NCI-H1436 treated with DMSO at 0.1 percent for 48 hours (cell line): ENCODE measurements around the gene ABR.
"Not testable (repeated sequence)": the region's sequence is repeated elsewhere in the genome, so short reads cannot be mapped to it uniquely, and the experiment has no call there.

Source experiments
- DNase-seq: peaks from one replicate; lab custom pipeline; 2025; lab: John Stamatoyannopoulos, UW

Gene ABR

GRCh38 chr17:1173432-1174262, 6.1 kb downstream of the ABR start:
- no peak for DNase-seq

- no peak for DNase-seq
Observed at GRCh38 chr17:1171953-1172352, 7.8 kb downstream of the ABR start.

- DNase-seq = no peak
Observed at GRCh38 chr17:1170739-1171138, 9.0 kb downstream of the ABR start.

- DNase-seq = no peak
Observed at GRCh38 chr17:1169929-1170312, 9.9 kb downstream of the ABR start.

GRCh38 chr17:1169221-1169928, 10.4 kb downstream of the ABR start:
- no peak for DNase-seq

GRCh38 chr17:1168533-1169220, 11.1 kb downstream of the ABR start:
- no peak for DNase-seq

GRCh38 chr17:1166276-1166675, 13.5 kb downstream of the ABR start:
- no peak for DNase-seq

- DNase-seq = no peak
Observed at GRCh38 chr17:1165836-1166235, 13.9 kb downstream of the ABR start.

- no peak for DNase-seq
Observed at GRCh38 chr17:1164935-1165556, 14.7 kb downstream of the ABR start.

- no peak for DNase-seq
Observed at GRCh38 chr17:1162116-1162855, 17.5 kb downstream of the ABR start.

- DNase-seq = no peak
Observed at GRCh38 chr17:1160591-1161390, 19.0 kb downstream of the ABR start.

- peak; percentile 45 for DNase-seq
Observed at GRCh38 chr17:1159431-1160180, 20.2 kb downstream of the ABR start.

- DNase-seq = no peak
Observed at GRCh38 chr17:1158879-1159278, 20.9 kb downstream of the ABR start.

GRCh38 chr17:1156864-1157263, 22.9 kb downstream of the ABR start:
- no peak for DNase-seq

- no peak for DNase-seq
Observed at GRCh38 chr17:1154704-1155103, 25.1 kb downstream of the ABR start.

- DNase-seq = no peak
Observed at GRCh38 chr17:1153795-1154546, 25.8 kb downstream of the ABR start.

GRCh38 chr17:1152582-1152981, 27.2 kb downstream of the ABR start:
- not testable (repeated sequence) for DNase-seq

- no peak for DNase-seq
Observed at GRCh38 chr17:1150863-1151600, 28.7 kb downstream of the ABR start.

GRCh38 chr17:1149869-1150268, 29.9 kb downstream of the ABR start:
- no peak for DNase-seq
